ENCODE data around the gene SLC26A3. TPM values are rescaled to one million over a fixed set of nuclear protein-coding genes. Genes with fewer than 3 reads are reported as not detected.

Gene SLC26A3
- total and polyA plus RNA-seq, 3 donors from 2014 or later = 1.1 to 1.3 TPM; not detected in 1

DNA sequence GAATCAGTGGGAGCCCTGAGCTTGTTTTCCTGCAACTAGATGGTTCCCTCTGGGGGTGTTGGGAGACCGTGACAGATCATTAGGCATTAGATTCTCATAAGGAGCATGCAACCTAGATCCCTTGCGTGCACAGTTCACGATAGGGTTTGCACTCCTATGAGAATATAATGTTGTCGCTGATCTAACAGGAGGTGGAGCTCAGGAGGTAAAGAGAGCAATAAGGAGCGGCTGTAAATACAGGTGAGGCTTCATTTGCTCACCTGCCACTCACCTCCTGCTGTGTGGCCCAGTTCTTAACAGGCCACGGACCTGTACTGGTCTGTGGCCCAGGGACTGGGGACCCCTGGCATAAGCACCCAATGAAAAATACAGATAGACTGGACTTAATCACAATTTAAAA is 10.7 kb downstream of the SLC26A3 start:
- H3K27ac ChIP-seq = no peak overlapping the region
- intact Hi-C loops (cut with DNase I; ENCODE audit: low total_unique reads) = no loop called here
- no peak for DNase-seq

DNA sequence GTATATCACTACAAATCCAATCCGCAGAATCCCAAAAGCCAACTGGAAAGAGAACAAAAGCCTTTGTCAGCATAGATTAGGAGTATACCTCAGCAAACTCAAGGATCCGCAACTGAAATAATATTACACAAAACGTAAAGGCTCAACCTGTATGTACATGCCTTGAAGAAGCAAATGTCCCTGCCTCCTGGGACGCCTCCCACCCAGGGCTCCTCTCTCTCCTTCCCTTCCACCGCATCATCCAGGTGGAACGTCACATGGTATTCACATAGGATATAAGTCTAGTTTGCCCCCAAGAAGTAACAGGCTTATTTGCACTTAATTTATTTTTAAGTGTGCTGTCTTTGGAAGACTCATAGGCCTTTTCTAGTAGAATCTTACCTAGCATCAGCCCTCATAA is 13.4 kb downstream of the SLC26A3 start:
- H3K36me3 ChIP-seq (ENCODE audit: low read depth, missing control alignments) = no peaks in the 10 kb centered on the region
- H3K9me3 ChIP-seq = no peaks in the 10 kb centered on the region
- H3K4me3 ChIP-seq = no peak overlapping the region
- WGBS, 2 donors = 93 to 95% methylated on average over 6 of the region's 6 CpGs
- H3K27ac ChIP-seq = no peak overlapping the region
- H3K27me3 ChIP-seq = no peaks in the 10 kb centered on the region
- DNase-seq = no peak
- intact Hi-C loops (cut with DNase I; ENCODE audit: low total_unique reads) = no loop called here
- no peaks in the 10 kb centered on the region for H3K4me1 ChIP-seq
- TF ChIP-seq, protein P1, sequence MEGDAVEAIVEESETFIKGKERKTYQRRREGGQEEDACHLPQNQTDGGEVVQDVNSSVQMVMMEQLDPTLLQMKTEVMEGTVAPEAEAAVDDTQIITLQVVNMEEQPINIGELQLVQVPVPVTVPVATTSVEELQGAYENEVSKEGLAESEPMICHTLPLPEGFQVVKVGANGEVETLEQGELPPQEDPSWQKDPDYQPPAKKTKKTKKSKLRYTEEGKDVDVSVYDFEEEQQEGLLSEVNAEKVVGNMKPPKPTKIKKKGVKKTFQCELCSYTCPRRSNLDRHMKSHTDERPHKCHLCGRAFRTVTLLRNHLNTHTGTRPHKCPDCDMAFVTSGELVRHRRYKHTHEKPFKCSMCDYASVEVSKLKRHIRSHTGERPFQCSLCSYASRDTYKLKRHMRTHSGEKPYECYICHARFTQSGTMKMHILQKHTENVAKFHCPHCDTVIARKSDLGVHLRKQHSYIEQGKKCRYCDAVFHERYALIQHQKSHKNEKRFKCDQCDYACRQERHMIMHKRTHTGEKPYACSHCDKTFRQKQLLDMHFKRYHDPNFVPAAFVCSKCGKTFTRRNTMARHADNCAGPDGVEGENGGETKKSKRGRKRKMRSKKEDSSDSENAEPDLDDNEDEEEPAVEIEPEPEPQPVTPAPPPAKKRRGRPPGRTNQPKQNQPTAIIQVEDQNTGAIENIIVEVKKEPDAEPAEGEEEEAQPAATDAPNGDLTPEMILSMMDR (IDR thresholded peaks at IDR 0.05) = no peak
- TF ChIP-seq POLR2A (IDR thresholded peaks at IDR 0.05) = no peak

More for the DNA sequence above, 10.7 kb downstream of the SLC26A3 start:
- no peak for TF ChIP-seq POLR2A (IDR thresholded peaks at IDR 0.05)
- TF ChIP-seq, protein P1 (IDR thresholded peaks at IDR 0.05) = no peak
- no peaks in the 10 kb centered on the region for H3K4me1 ChIP-seq
- H3K36me3 ChIP-seq (ENCODE audit: low read depth, missing control alignments) = no peaks in the 10 kb centered on the region
- H3K27me3 ChIP-seq = no peaks in the 10 kb centered on the region
- H3K4me3 ChIP-seq = no peak overlapping the region
- no peaks in the 10 kb centered on the region for H3K9me3 ChIP-seq
- WGBS, 2 donors = 84 to 92% methylated on average over 6 of the region's 6 CpGs

DNA sequence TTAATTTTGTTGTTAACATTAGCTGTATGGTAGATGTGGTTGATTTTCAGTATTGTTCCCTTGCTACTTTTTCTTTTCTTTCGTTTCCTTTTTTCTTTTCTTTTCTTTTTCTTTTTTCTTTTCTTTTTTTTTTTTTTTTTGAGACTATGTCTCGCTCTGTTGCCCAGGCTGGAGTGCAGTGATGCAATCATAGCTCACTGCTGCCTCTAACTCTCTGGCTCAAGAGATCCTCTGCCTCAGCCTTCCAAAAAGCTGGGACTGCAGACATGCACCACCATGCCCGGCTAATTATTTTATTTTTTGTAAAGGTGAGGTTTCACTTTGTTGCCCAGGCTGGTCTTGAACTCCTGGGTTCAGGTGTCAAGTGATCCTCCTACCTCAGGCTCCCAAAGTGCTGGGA is 14.4 kb downstream of the SLC26A3 start:
- 78 to 85% methylated on average over 3 of the region's 3 CpGs for WGBS, 2 donors
- H3K4me3 ChIP-seq = no peak overlapping the region
- H3K27ac ChIP-seq = no peak overlapping the region
- no peak for DNase-seq
- intact Hi-C loops (cut with DNase I; ENCODE audit: low total_unique reads) = no loop called here
- H3K9me3 ChIP-seq = no peaks in the 10 kb centered on the region
- H3K36me3 ChIP-seq (ENCODE audit: low read depth, missing control alignments) = no peaks in the 10 kb centered on the region
- no peaks in the 10 kb centered on the region for H3K4me1 ChIP-seq
- TF ChIP-seq POLR2A (IDR thresholded peaks at IDR 0.05) = no peak
- H3K27me3 ChIP-seq = no peaks in the 10 kb centered on the region

DNA sequence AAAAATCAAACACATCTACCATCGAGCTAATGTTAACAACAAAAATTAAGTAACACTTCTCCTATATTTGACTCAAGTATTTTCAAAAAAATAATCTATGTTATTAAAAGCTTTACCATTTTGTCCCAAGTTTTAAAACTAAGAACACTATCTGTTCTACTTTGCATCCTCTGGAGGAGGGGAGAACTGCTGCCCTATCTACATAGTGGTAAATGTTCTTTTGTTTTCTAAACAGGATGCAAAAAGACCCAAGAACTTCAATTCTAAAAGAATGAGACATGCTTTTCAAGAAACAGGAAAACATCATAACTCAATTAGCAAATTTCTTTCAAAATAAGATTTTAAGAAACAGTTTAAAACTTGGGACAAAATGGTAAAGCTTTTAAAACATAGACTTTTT is 14.8 kb downstream of the SLC26A3 start:
- TF ChIP-seq POLR2A (IDR thresholded peaks at IDR 0.05) = no peak
- TF ChIP-seq, protein P1 (IDR thresholded peaks at IDR 0.05) = no peak
- Histone ChIP-seq H3K4me3 (no peak overlapping the region), H3K36me3 (ENCODE audit: low read depth, missing control alignments) (no peaks in the 10 kb centered on the region), H3K4me1 (no peaks in the 10 kb centered on the region), H3K27me3 (no peaks in the 10 kb centered on the region), H3K27ac (no peak overlapping the region), H3K9me3 (no peaks in the 10 kb centered on the region)
- no peak for DNase-seq
- intact Hi-C loops (cut with DNase I; ENCODE audit: low total_unique reads) = no loop called here
- WGBS, 2 donors = 74 to 78% methylated on average over 1 of the region's 1 CpG

DNA sequence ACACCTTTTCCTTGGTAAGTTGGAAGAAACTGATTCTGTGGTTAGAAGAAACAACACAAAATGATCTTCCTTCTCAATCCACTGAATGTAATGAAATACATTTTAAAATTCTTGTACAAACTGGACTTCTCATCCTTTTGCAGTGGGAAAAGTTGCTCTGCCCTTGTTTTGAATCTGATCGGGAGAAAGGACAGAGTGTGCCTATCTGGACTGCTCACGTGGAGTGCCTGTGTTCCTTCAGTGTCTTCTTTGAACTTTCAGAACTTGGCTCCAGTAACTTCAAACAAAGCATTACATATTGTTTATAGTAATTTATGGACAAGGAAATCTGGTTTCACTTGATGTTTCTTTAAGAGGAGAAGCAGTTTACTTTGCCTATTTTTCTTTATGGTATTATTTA is 17.1 kb downstream of the SLC26A3 start:
- Histone ChIP-seq H3K36me3 (ENCODE audit: low read depth, missing control alignments) (no peaks in the 10 kb centered on the region), H3K4me3 (no peak overlapping the region), H3K27ac (peak overlapping the region in 1 of 2 donors; percentile 34), H3K4me1 (no peaks in the 10 kb centered on the region), H3K27me3 (no peaks in the 10 kb centered on the region), H3K9me3 (no peaks in the 10 kb centered on the region)
- DNase-seq = peak; percentile 83
- TF ChIP-seq, protein P1 (IDR thresholded peaks at IDR 0.05) = no peak
- TF ChIP-seq POLR2A (IDR thresholded peaks at IDR 0.05) = no peak
- intact Hi-C loops (cut with DNase I; ENCODE audit: low total_unique reads) = no loop called here
- whole genome bisulfite sequencing, 2 donors = 21 to 35% methylated on average over 2 of the region's 2 CpGs

Measured in testis (tissue), 3 donors.